ENCODE results near the gene SRGAP3.

Gene SRGAP3

GRCh38 chr3:9151240-9151639, 98.2 kb downstream of the SRGAP3 start:
- Histone ChIP-seq H3K27me3 (ENCODE audit: control insufficient read depth, insufficient read depth, low read length) (no peaks in the 10 kb centered on the region), H3K27ac (ENCODE audit: low read length) (no peak overlapping the region), H3K9me3 (ENCODE audit: control insufficient read depth, low read depth, low read length) (no peaks in the 10 kb centered on the region), H3K36me3 (ENCODE audit: control insufficient read depth, low read depth, low read length) (no peaks in the 10 kb centered on the region), H3K9ac (ENCODE audit: low read length) (no peak overlapping the region), H3K4me3 (ENCODE audit: low read length) (no peak overlapping the region), H3K4me1 (ENCODE audit: control insufficient read depth, low read depth, low read length) (peaks cover 11% of the 10 kb centered on the region)

DNA sequence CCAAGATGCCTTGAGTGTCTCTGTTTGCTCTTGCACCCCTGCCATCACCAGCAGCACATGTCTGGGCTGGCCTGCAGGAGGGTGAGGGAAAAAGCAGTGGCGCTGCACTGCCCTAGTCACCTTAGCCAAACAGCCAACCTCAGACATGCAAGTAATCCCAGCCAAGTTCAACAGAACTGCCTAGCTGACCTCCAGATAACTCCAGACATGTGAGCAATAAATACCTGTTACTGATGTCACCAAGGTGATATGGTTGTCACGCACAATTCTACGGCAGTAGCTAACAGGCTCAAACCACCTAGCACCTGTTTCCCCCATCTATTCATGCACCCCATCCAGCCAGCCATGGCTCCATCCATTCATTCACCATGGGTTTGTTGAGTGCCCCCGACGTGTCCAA, 99.9 kb downstream of the SRGAP3 start:
- Histone ChIP-seq H3K4me3 (ENCODE audit: low read length) (no peak overlapping the region), H3K27ac (ENCODE audit: low read length) (no peak overlapping the region), H3K27me3 (ENCODE audit: control insufficient read depth, insufficient read depth, low read length) (no peaks in the 10 kb centered on the region), H3K9me3 (ENCODE audit: control insufficient read depth, low read depth, low read length) (no peaks in the 10 kb centered on the region), H3K4me1 (ENCODE audit: control insufficient read depth, low read depth, low read length) (peaks cover 8% of the 10 kb centered on the region), H3K36me3 (ENCODE audit: control insufficient read depth, low read depth, low read length) (no peaks in the 10 kb centered on the region), H3K9ac (ENCODE audit: low read length) (no peak overlapping the region)

DNA sequence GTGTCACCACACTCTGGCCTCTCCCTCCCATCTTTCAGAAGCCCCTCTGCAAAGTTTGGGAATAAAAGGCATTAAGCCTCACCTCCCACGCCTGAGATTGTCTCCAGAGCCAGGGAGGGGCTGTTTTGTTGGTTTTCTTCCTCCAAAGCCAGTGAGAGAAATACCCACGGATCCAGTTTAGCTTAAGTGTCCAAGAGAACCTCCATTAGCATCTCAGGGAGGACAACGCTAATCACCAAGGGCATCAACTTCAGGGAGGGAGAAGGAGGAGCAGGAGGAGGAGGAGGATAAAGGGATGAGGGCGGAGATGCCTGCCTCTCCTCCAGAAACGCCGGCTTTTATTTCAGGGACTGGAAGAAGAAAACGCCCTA, 101.6 kb downstream of the SRGAP3 start:
- Histone ChIP-seq H3K9ac (ENCODE audit: low read length) (no peak overlapping the region), H3K9me3 (ENCODE audit: control insufficient read depth, low read depth, low read length) (no peaks in the 10 kb centered on the region), H3K4me1 (ENCODE audit: control insufficient read depth, low read depth, low read length) (no peaks in the 10 kb centered on the region), H3K36me3 (ENCODE audit: control insufficient read depth, low read depth, low read length) (no peaks in the 10 kb centered on the region), H3K4me3 (ENCODE audit: low read length) (no peak overlapping the region), H3K27me3 (ENCODE audit: control insufficient read depth, insufficient read depth, low read length) (no peaks in the 10 kb centered on the region), H3K27ac (ENCODE audit: low read length) (no peak overlapping the region)

GRCh38 chr3:9147215-9147895, 102.1 kb downstream of the SRGAP3 start:
- Histone ChIP-seq H3K9me3 (ENCODE audit: control insufficient read depth, low read depth, low read length) (no peaks in the 10 kb centered on the region), H3K4me1 (ENCODE audit: control insufficient read depth, low read depth, low read length) (no peaks in the 10 kb centered on the region), H3K9ac (ENCODE audit: low read length) (no peak overlapping the region), H3K27ac (ENCODE audit: low read length) (no peak overlapping the region), H3K27me3 (ENCODE audit: control insufficient read depth, insufficient read depth, low read length) (no peaks in the 10 kb centered on the region), H3K36me3 (ENCODE audit: control insufficient read depth, low read depth, low read length) (no peaks in the 10 kb centered on the region), H3K4me3 (ENCODE audit: low read length) (no peak overlapping the region)

- no peak overlapping the region for H3K9ac ChIP-seq (ENCODE audit: low read length)
- H3K27ac ChIP-seq (ENCODE audit: low read length): no peak overlapping the region
- no peaks in the 10 kb centered on the region for H3K9me3 ChIP-seq (ENCODE audit: control insufficient read depth, low read depth, low read length)
- H3K4me1 ChIP-seq (ENCODE audit: control insufficient read depth, low read depth, low read length): no peaks in the 10 kb centered on the region
- no peaks in the 10 kb centered on the region for H3K36me3 ChIP-seq (ENCODE audit: control insufficient read depth, low read depth, low read length)
- H3K4me3 ChIP-seq (ENCODE audit: low read length): no peak overlapping the region
- no peaks in the 10 kb centered on the region for H3K27me3 ChIP-seq (ENCODE audit: control insufficient read depth, insufficient read depth, low read length)
Measured at GRCh38 chr3:9146367-9147071, 102.9 kb downstream of the SRGAP3 start.

GRCh38 chr3:9143184-9143583, 106.3 kb downstream of the SRGAP3 start:
- Histone ChIP-seq H3K4me3 (ENCODE audit: low read length) (no peak overlapping the region), H3K9ac (ENCODE audit: low read length) (no peak overlapping the region), H3K4me1 (ENCODE audit: control insufficient read depth, low read depth, low read length) (no peaks in the 10 kb centered on the region), H3K36me3 (ENCODE audit: control insufficient read depth, low read depth, low read length) (no peaks in the 10 kb centered on the region), H3K9me3 (ENCODE audit: control insufficient read depth, low read depth, low read length) (no peaks in the 10 kb centered on the region), H3K27ac (ENCODE audit: low read length) (no peak overlapping the region), H3K27me3 (ENCODE audit: control insufficient read depth, insufficient read depth, low read length) (no peaks in the 10 kb centered on the region)

DNA sequence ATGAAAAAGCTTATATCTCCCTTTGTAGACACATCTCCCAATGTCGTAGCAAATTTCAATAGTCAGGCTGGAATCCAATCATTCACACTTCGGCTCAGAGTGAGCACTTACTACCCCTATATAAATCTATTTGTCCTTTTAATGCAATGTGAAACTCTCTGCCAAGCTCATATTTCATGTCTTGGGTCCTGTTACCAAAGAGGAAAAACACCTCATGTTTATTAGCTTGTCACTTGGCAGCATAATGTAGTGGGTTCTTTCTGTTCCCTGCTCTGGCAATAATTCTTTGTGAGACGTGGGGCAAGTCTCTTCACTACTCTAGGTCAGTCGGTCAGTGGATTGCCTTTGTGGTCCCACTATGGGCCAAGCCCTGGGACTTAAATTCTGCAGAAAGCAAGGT, 107.1 kb downstream of the SRGAP3 start:
- Histone ChIP-seq H3K4me1 (ENCODE audit: control insufficient read depth, low read depth, low read length) (peaks cover 5% of the 10 kb centered on the region), H3K4me3 (ENCODE audit: low read length) (no peak overlapping the region), H3K36me3 (ENCODE audit: control insufficient read depth, low read depth, low read length) (no peaks in the 10 kb centered on the region)

DNA sequence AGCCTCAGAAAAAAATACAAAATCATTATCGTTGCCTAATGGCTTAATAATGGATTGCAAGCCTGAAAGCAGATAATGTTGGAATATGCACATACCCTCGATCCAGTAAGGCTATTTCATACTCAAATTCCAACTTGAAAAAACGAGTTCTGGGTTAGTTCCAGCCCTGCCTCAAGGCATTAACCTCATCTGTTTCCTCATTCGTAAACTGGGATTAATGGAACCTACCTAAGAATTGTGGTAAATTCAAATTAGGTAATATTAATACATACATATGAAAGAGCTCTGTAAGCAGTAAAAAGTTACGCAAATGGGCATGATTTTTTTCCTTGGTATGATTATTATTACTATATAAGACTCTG, 107.5 kb downstream of the SRGAP3 start:
- Histone ChIP-seq H3K9ac (ENCODE audit: low read length) (no peak overlapping the region), H3K4me3 (ENCODE audit: low read length) (no peak overlapping the region), H3K9me3 (ENCODE audit: control insufficient read depth, low read depth, low read length) (no peaks in the 10 kb centered on the region), H3K27me3 (ENCODE audit: control insufficient read depth, insufficient read depth, low read length) (peaks cover 5% of the 10 kb centered on the region), H3K36me3 (ENCODE audit: control insufficient read depth, low read depth, low read length) (no peaks in the 10 kb centered on the region), H3K27ac (ENCODE audit: low read length) (no peak overlapping the region), H3K4me1 (ENCODE audit: control insufficient read depth, low read depth, low read length) (peaks cover 5% of the 10 kb centered on the region)

More for the DNA sequence above, 107.1 kb downstream of the SRGAP3 start:
- Histone ChIP-seq H3K9me3 (ENCODE audit: control insufficient read depth, low read depth, low read length) (no peaks in the 10 kb centered on the region), H3K9ac (ENCODE audit: low read length) (no peak overlapping the region), H3K27me3 (ENCODE audit: control insufficient read depth, insufficient read depth, low read length) (peaks cover under 1% of the 10 kb centered on the region), H3K27ac (ENCODE audit: low read length) (no peak overlapping the region)

DNA sequence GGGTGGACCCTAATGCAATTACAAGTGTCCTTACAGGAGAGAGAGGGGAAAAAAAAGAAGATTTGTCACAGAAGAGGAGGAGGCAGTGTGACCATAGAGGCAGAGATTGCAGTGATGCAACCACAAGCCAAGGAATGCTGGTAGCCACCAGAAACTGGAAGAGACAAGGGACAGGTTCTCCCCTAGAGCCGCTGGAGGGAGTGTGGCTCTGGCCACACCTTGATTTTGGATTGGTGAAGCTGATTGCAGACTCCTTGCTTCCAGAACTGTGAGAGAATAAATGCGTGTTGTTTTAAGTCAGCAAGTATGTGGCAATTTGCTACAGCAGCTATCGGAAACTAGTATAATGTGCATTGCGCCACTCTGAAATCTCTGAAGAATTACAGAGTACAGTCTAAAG, 110.1 kb downstream of the SRGAP3 start:
- H3K27ac ChIP-seq (ENCODE audit: low read length): no peak overlapping the region
- no peak overlapping the region for H3K9ac ChIP-seq (ENCODE audit: low read length)
- H3K9me3 ChIP-seq (ENCODE audit: control insufficient read depth, low read depth, low read length): no peaks in the 10 kb centered on the region
- peaks cover 21% of the 10 kb centered on the region for H3K27me3 ChIP-seq (ENCODE audit: control insufficient read depth, insufficient read depth, low read length)
- no peaks in the 10 kb centered on the region for H3K36me3 ChIP-seq (ENCODE audit: control insufficient read depth, low read depth, low read length)
- H3K4me1 ChIP-seq (ENCODE audit: control insufficient read depth, low read depth, low read length): peaks cover 10% of the 10 kb centered on the region
- no peak overlapping the region for H3K4me3 ChIP-seq (ENCODE audit: low read length)

DNA sequence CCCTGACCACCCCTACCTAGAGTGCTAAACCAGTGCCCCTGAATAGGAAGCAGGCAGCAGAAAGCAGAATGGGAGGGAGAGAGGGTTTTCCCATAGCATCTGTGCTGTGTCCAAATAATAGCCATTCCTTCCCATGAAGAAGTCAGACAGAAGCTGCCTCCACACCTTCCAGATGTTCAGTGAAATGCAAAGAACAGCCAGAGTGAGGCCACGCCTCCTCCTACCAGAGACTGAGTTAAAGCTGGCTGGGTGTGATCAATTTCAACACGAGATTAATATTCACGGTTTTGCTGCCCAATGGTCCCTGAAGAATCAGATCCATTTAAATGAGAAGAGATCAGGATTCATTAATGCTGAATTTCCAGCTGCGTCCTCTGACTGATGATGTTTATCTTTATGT, 111.8 kb downstream of the SRGAP3 start:
- no peak overlapping the region for H3K4me3 ChIP-seq (ENCODE audit: low read length)
- peaks cover 21% of the 10 kb centered on the region for H3K27me3 ChIP-seq (ENCODE audit: control insufficient read depth, insufficient read depth, low read length)
- no peak overlapping the region for H3K9ac ChIP-seq (ENCODE audit: low read length)
- H3K9me3 ChIP-seq (ENCODE audit: control insufficient read depth, low read depth, low read length): no peaks in the 10 kb centered on the region
- peaks cover 10% of the 10 kb centered on the region for H3K4me1 ChIP-seq (ENCODE audit: control insufficient read depth, low read depth, low read length)
- H3K36me3 ChIP-seq (ENCODE audit: control insufficient read depth, low read depth, low read length): no peaks in the 10 kb centered on the region
- H3K27ac ChIP-seq (ENCODE audit: low read length): no peak overlapping the region

GRCh38 chr3:9136746-9137465, 112.5 kb downstream of the SRGAP3 start:
- H3K27ac ChIP-seq (ENCODE audit: low read length): no peak overlapping the region
- H3K4me1 ChIP-seq (ENCODE audit: control insufficient read depth, low read depth, low read length): peaks cover 10% of the 10 kb centered on the region
- H3K36me3 ChIP-seq (ENCODE audit: control insufficient read depth, low read depth, low read length): no peaks in the 10 kb centered on the region
- peak overlapping the region; percentile 34 for H3K4me3 ChIP-seq (ENCODE audit: low read length)
- H3K9me3 ChIP-seq (ENCODE audit: control insufficient read depth, low read depth, low read length): no peaks in the 10 kb centered on the region
- no peak overlapping the region for H3K9ac ChIP-seq (ENCODE audit: low read length)
- peaks cover 21% of the 10 kb centered on the region for H3K27me3 ChIP-seq (ENCODE audit: control insufficient read depth, insufficient read depth, low read length)
